ENCODE data around the gene APRT.

APRT gene

DNA sequence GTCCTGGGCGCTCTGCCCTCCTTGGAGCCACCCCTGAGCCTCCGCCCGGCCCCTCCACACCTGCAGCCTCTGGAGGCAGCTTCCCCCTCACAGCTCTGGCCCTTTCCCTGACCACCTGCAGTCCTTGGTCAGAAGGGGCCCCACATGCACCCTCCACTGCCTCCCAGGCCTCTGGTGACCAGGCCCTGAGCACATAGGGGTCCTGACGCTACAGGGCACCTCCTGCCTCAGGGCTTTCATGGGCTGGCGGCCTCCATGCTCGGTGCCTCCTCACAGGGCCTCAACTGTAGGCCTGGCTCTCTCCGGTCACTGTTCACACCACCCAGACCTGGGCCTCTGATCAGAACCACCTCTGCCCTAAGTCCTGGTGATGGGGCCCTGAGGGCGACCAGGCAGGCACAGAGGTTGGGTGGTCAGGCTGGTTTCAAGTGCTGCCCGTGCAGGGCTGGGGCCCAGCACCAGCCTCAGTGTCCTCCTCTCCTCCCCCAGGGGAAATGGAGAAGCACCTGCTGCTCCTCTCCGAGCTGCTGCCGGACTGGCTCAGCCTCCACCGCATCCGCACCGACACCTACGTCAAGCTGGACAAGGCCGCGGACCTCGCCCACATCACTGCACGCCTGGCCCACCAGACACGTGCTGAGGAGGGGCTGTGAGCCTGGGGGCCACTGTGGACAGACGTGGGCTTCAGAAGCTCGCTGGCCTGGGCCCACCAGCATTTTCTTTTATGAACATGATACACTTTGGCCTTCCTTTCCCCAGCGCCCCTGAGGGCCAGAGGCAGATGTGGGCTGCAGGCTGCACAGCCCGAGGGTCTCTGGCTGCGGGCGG lies 3.9 kb downstream of the APRT start:
- DNase-seq (ENCODE audit: low read depth in 2 of 2) = no peak

DNA sequence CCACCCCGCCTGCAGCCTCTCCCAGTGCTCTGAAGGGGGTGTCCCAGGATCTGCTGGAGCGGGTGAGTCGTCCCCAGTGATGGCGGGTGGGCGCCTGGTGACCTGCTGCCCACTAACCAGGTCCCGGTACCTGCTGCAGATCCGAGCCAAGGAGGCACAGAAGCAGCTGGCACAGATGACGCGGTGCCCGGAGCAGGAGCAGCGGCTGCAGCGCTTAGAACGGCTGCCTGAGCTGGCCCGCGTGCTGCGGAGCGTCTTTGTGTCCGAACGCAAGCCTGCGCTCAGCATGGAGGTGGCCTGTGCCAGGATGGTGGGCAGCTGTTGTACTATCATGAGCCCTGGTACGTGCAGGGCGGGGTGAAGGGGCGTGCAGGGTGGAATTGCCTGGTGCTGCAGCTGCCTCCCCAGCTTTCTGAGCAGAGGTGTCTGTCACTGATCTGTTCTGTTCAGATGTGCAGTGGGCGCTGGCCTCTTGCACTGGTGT lies 4.5 kb downstream of the APRT start:
- DNase-seq (ENCODE audit: low read depth in 2 of 2) = no peak

DNA sequence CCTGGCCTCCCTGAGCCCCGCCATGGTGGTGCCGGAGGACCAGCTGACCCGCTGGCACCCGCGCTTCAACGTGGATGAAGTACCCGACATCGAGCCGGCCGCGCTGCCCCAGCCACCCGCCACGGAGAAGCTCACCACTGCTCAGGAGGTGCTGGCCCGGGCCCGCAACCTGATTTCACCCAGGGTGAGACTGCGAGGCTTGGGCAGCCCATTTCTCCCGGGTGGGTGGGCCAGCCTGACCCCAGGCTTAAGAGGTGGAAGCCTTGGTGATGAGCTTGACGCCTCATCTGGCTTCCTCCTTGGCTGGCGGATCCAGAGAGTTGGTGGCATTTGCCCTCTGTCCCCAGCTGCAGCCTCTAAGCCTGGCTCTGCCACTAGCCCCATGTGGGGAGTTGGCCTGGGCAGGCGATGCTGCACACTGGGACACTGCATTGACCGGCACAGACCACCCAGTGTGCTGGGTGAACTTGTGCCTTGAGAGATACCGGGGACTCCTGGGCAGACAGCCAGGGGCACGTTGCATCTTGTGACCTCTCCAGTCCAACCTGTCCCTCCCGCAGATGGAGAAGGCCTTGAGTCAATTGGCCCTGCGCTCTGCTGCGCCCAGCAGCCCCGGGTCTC lies 5.1 kb downstream of the APRT start:
- no peak for DNase-seq (ENCODE audit: low read depth in 2 of 2)

DNA sequence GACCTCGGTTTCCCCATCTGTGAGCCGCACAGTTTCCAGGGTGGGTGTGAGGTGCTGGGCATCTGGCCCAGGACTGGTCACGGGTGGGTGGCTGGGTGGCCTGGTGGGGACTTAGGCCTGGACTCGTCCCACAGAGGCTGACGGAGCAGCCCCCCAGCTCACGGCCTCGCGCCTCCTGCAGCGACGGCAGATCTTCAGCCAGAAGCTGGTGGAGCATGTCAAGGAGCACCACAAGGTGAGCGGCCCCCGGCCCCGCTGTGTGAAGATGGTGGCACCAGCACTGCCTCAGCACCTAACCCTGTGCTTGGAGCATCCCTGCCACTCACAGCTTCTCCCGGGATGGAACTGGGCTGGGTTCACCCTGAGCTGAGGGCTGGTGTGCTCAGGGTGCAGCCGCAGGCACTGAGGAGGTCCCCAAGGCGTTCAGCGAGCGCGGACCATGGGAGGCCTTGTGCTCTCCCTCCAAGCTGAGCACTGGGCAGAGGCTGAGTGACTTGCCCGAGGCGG lies 5.8 kb downstream of the APRT start:
- DNase-seq (ENCODE audit: low read depth in 2 of 2) = no peak

DNA sequence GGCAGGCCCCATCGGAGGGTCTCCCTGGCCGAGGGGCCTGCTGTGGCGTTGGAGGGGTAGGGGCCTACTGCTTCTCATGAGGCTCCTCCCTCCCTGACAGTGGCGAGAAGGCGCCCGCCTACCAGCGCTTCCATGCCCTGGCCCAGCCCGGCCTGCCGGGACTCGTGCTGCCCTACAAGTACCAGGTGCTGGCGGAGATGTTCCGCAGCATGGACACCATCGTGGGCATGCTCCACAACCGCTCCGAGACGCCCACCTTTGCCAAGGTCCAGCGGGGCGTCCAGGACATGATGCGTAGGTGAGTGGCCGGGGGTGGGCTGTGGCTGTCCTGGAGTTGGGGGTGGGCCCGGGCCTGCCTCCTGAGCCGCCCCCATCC lies 6.4 kb downstream of the APRT start:
- no peak for DNase-seq (ENCODE audit: low read depth in 2 of 2)

DNA sequence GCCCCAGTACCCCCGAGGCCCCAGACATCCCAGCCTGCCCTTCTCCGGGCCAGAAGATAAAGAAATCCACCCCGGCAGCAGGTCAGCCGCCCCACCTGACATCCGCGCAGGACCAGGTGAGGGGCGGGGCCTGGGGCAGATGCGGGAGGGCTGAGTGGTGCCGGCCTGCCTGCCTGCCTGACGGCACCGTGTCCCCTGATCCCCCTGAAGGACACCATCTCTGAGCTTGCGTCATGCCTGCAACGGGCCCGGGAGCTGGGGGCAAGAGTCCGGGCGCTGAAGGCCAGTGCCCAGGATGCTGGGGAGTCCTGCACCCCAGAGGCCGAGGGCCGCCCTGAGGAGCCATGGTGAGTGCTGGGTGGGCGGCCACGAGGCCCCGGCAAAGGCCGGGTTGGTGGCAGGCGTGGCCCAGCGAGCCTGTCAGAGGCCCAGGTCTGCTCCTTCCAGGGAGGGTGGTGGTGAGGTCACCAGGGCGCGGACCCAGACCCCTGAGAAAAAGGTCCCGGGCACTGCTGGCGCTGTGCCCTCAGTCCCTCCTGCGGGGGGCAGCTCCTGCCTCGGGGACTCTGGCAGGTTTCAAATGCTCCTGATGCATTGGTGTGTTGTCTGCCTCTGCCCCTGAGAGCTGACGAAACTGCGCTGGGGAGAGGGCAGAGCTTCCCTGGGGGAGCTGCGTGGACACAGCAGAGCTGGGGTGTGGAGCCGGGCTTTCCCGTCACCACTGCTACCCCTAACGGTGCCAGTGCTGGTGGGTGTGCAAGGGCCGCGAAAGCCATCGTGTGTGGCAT lies 7.0 kb downstream of the APRT start:
- no peak for DNase-seq (ENCODE audit: low read depth in 2 of 2)

DNA sequence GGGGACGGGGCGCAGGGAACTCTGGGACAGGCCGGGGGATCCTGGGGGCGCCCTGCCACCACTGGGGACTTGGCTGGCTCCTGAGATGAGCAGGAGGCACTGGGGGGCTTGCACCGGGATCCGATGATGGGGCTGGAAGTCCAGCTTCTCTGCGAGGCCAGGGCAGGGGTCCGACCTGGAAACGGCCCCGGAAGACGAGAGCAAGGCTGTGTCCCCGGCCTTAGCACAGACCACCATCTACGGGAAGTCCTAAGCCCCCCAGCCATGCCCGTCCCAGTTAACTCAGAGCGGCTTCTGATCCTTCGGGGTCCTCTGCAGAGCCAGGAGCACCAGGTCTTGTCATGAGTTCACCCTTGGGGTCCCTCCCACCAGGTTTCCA lies 7.6 kb downstream of the APRT start:
- DNase-seq (ENCODE audit: low read depth in 2 of 2) = no peak

DNA sequence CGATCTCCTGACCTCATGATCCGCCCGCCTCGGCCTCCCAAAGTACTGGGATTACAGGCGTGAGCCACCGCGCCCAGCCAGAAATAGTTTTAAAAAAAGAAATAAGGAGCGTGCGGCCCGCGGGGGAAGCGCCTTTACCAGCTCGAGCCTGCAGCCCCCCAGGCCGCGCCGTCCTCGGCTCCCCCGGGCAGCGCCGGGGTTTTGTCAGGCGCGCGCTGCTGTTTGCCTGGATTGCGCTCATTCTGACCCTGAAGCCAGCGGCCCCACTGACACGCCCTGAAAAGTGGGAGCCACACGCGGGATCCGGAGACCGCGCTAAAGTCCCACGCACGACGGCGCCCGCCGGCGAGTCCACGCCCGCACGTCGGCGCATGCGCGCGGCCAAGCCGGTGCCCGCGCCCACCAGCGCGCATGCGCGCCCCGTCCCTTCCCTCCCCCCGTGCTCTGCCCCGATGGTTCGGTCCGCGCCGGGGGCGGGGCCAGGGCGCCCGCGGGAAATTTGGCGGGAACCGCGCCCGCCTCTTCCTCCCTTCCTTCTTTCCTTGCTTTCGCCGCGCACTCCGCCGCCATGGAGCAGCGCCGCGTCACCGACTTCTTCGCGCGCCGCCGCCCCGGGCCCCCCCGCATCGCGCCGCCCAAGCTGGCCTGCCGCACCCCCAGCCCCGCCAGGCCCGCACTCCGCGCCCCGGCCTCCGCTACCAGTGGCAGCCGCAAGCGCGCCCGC lies 8.3 kb downstream of the APRT start, which contains the start of gene CDT1:
CDT1 (plus strand) TSS at position 526 of the 724 bp plus-strand sequence; CDS start at position 569, 43 bp downstream.
- DNase-seq (ENCODE audit: low read depth in 2 of 2) = peak; percentile 69 to 70

DNA sequence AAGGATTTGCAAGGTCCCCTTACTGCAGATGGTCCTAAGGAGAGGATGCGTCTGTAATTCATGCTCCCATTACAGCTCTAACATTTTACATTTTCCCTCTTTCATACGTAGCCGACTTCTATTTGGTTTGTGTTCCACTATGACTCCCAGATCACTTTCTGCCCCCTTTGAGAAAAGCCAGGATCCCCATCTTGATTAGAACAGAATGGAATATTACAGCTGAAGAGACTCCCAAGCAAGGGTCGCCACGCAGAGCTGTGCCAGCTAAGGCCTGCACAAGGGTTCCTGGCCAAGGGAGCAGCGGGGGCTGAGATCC lies 11.5 kb downstream of the APRT start:
- no peak for DNase-seq (ENCODE audit: low read depth in 2 of 2)

DNA sequence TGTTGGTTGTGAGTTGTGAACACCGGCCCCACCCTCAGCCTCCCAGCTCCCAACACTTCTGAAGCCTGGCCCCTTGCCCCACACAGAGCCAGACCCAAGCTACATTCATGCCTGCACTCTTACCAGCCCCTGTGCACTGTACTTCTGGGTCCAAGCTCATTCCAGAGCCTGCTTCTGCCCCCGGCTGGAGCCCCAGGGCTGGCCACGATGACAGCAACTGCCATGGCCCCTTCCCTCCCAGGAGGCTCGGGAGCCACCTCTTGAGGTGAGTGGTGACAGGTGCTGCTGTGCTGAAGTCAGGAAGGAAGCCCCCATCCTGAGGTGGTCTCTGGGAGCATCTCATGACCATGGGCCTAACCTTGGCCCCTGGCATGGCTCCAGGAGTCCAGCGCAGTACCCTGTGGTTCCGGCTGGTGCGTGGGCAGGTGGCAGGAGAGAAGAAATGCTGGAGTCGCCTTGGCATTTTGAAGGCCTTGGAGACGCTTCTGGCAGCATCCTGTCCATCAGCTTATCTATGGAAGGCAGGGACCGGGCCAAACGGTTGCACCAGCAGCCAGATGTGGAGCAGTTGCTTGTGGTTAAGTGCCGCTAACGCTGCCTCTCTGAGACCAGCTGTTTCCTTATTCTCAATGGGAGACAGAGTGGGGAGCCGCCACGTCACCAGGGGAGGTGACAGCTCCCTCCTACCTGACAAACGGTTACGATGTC lies 12.0 kb downstream of the APRT start:
- DNase-seq (ENCODE audit: low read depth in 2 of 2) = no peak

DNA sequence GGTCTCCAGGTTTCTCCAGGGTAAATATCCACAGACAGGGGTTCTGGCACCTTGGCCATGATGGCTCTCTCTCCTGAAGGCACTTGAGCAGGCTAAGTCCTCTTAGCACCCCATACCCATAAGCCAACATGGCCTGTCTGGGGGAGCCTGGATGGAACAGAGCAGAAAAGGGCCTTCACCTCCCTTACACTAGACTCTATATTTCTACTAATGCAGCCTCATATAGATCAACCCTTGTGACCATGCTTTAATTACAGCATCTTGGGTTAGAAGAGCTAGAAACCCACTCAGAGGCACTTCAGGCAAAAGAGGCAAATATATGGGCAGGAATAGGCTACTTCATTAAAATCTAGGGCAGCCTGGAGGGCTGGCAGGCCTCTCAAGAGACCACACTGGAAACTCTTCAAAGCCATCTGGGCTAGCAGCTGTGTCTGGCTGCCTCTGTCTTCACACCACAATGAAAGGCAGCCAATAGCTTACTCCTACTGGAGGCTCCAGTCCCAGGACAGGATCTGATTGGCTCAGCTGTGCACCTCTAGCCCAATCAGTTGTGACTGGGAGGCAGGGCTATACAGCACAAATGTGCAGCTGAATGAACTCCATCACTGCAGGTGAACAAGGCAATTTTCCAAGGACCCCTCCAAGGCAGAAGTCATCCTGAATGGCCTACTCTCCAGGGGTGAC lies 12.8 kb downstream of the APRT start:
- DNase-seq (ENCODE audit: low read depth in 2 of 2) = no peak

DNA sequence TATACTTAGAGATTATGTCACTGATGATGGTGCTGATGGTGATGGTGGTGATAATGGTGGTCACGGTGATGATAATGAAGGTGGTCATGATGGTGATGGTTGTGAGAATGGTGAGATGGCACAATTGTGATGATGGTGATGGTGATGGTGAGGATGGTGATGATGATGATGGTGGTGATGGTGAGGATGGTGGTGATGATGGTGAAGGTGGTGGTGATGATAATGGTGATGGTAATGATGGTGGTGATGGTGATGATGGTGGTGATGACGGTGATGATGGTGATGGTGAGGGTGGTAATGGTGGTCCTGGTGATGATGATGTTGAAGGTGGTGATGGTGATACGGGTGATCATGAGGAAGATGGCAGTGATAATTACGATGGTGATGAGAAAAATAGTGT lies 13.7 kb downstream of the APRT start:
- no peak for DNase-seq (ENCODE audit: low read depth in 2 of 2)

DNA sequence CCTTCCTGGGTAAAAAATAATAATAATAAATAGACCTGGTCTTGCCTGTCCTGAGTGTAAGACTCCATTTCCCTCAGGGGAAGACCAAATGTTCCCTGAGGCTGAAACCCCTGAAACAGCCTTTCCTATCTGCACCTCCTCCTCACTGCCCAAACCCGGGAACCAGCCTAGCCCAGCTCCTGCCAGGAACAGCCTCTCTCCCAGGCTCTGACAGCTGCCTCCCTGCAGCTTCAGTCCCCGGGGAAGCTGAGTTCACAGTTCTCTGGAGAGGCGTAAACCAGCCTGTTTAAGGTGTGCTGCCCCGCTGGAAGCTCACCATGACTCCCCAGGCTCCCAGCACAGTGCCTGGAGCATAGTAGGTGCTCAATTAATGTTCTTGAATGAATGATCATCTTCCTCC lies 15.4 kb downstream of the APRT start:
- no peak for DNase-seq (ENCODE audit: low read depth in 2 of 2)

DNA sequence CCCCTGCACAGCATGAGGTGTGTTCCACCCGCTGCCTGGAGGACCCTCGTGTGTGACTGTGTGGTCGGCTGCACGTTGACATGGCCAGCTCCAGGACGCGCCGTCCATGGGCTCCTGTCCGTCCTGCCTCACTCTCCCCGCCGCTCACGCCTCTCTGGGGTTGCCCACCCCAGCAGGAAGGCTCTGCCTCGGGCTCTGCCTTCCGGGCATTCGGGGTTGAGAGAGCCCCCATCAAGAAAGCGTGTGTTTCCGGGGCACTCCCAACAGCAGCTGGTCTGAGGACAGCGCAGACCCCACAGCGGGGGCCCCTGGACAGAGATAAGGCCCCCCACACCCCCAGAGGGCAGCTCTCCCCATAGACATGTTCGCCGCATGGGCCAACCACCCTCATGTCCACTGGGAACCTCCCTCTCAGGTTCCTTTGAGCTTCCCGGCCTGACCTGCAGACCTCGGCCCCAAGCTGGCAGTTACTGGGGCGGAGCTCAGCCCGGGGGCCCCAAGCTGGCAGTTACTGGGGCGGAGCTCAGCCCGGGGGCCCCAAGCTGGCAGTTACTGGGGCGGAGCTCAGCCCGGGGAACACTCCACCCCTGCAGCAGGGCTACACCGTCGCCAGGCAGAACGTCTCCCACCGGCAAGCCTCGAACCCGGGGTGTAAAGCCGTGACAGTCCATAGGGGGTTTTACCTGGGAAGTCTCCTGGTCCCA lies 18.3 kb downstream of the APRT start:
- no peak for DNase-seq (ENCODE audit: low read depth in 2 of 2)

DNA sequence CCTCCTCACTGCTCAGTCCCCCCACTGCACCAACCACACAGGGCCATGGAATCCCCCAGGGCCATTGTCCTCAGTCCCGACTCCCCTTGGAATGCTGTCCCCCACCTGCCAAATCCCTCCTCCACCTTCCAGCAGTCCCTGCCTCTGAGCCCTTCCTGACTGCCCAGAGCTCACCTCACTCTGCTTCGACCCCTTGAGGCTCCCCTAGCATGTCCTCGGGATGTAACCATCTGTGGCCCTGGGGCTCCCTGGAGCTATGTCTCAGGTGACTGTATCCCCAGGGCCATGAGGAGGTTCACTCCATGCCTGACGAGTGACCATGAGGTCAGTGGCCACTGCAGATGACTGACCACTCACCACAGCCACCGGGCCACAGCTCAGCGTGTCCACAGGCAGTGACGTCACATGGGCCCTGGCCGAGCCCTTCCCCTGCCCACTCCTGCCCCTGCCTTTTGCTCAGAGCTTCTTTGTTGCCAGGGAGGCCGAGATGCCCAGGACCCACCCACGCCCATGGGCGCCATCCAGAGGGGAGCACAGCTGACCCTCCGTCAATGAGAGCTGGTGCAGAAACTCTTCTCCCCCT lies 19.0 kb downstream of the APRT start:
- no peak for DNase-seq (ENCODE audit: low read depth in 2 of 2)

DNA sequence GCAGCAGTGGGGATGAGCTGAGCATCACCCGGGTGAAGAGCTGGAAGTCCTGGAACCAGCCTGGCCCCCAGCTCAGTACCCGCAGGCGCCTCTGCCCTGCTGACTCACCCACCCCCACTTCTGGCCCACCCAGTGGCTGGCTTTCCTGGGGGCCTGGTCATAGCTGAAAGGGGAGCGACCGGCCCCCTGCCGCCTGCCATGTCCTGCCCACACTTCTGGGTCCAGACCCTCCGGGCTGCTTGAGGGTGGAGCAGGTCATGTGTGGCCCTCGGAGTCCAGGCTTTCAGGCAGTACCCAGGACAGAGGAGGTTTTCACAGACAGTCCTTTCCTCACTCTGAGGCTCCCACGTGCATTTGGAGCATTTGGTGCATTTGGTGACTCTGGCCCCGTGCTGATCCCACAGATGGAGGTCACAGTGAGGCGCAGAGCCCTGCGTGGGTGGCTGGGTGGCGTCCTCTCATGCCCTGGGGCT lies 19.6 kb downstream of the APRT start:
- no peak for DNase-seq (ENCODE audit: low read depth in 2 of 2)

DNA sequence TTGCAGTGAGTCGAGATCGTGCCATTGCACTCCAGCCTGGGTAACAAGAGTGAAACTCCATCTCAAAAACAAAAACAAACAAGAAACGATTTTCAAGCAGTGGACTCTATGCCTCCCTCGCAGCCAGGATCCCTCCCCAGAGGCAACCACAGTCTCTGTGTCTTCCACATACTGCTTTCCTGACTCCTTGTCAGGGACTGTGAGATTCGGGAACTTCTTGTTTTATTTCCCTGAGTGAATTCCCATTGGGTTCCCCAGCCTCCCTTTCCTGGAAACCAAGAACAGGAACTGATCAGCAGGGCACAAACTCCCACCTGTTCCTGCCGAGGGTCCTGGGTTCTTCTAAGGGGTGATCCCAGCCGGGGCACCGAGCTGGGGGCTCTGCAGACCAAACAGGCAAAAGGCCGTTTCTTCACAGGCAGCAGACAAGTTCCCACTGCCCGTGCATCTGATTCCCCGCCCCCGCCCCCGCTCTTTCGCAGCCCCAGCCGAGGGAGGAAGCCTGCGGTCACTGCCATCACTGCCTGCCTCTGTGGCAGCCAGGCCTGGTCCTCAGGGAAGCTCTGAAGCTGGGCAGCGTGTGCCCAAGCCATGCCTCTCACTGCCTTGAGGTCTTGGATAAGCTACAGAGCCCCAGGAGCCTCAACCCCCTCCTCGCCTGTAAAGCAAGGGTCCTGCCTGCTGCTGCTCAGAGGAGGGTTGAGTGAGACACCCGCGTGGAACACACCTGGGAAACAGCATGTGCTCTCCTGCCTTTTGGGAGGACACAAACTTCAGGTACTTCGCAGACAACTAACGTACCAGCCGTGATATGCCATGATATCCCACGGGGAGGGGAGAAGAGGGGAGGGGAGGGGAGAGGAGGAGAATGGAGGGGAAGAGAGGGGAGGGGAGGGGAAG lies 21.2 kb downstream of the APRT start:
- DNase-seq (ENCODE audit: low read depth in 2 of 2) = no peak

DNA sequence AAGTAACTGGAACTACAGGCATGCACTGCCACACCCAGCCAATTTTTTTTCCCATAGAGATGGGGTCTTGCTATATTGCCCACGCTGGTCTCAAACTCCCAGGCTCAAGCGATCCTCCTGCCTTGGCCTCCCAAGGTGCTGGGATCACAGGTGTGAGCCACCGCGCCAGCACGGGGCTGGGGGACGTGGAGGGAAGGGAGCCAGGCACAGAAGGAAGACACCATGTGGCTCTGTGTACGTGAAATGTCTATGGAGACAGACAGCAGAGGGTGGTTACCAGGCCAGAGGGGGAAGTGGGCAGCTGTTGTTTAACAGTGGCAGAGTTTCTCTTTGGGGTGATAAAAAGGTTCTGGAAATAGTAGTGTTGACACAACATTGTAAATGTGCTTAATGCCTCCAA lies 22.1 kb downstream of the APRT start:
- no peak for DNase-seq (ENCODE audit: low read depth in 2 of 2)
